ENCODE measurements around the gene KLHDC8A.

KLHDC8A gene

DNA sequence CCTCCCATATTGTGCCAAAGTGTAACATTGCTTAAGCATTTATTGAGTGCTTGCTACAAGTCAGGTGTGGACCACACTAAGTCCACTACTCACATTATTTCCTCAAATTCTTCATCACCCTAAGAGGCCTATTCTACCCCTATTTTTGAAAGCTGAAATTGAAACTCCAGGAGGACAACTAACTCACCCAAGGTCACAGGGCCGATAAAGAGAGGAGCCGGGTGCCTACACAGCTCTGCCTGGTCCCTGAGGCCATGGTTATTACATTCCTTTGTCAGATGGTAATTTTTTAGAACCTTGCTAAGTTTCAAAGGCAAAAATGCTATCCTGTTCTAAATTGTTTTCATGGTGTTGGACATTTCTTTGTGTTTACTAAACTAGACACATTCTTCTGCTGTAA, 24.2 kb upstream of the KLHDC8A start:
- no peak overlapping the region for H3K27ac ChIP-seq
- in situ Hi-C loops (cut with HindIII; ENCODE audit: low pct_ligation_motif_present, low sequenced_read_pairs), result no loop called here

DNA sequence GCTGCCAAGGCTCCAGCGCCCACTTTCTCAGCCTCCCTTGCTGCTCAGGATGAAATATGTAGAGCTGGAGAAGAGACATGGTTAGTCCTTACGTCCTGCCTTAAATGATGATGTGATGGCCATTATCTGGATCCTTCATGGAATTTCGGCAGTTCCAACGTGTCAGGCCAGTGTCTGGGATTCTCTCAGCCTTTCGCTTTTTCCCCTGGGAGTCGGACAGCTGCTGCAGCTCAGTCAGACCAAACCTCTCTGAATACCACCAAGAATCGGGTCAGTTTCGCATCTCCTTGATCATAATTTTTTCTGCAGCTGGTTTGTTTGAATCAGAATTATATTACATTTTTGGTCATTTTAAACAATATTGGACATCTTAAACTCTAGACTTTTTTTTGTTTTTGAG, 22.3 kb upstream of the KLHDC8A start:
- Histone ChIP-seq H3K4me3 (ENCODE audit: low read depth, low read length) (no peak overlapping the region), H3K27me3 (replicated peaks) (no peaks in the 10 kb centered on the region), H3K36me3 (replicated peaks) (no peaks in the 10 kb centered on the region), H3K27ac (no peak overlapping the region)
- in situ Hi-C loops (cut with HindIII; ENCODE audit: low pct_ligation_motif_present, low sequenced_read_pairs), result no loop called here
- TF ChIP-seq, protein P1, sequence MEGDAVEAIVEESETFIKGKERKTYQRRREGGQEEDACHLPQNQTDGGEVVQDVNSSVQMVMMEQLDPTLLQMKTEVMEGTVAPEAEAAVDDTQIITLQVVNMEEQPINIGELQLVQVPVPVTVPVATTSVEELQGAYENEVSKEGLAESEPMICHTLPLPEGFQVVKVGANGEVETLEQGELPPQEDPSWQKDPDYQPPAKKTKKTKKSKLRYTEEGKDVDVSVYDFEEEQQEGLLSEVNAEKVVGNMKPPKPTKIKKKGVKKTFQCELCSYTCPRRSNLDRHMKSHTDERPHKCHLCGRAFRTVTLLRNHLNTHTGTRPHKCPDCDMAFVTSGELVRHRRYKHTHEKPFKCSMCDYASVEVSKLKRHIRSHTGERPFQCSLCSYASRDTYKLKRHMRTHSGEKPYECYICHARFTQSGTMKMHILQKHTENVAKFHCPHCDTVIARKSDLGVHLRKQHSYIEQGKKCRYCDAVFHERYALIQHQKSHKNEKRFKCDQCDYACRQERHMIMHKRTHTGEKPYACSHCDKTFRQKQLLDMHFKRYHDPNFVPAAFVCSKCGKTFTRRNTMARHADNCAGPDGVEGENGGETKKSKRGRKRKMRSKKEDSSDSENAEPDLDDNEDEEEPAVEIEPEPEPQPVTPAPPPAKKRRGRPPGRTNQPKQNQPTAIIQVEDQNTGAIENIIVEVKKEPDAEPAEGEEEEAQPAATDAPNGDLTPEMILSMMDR (IDR thresholded peaks at IDR 0.05; ENCODE audit: low read depth, low read length, missing control alignments), result no peak
- no peak for DNase-seq

More for the DNA sequence above, 24.2 kb upstream of the KLHDC8A start:
- no peaks in the 10 kb centered on the region for H3K27me3 ChIP-seq (replicated peaks)
- no peak overlapping the region for H3K4me3 ChIP-seq (ENCODE audit: low read depth, low read length)
- DNase-seq, result no peak
- H3K36me3 ChIP-seq (replicated peaks), result no peaks in the 10 kb centered on the region
- TF ChIP-seq, protein P1 (IDR thresholded peaks at IDR 0.05; ENCODE audit: low read depth, low read length, missing control alignments), result no peak

DNA sequence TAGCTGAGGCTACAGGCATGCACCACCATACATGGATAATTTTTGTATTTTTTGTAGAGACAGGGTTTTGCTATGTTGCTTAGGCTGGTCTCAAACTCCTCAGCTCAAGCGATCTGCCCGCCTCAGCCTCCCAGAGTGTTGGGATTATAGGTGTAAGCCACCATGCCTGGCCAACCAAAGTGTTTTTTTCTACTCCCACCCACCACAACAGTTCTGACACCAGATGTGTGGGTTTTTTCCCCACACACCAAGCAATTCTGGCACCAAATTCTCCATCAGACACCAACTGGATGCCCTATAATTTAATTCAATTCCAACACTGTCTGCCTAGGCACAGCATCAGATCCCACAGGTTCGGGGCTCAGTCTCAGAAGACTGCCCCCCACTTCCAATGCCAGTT, 20.6 kb upstream of the KLHDC8A start:
- Histone ChIP-seq H3K27me3 (replicated peaks) (no peaks in the 10 kb centered on the region), H3K27ac (no peak overlapping the region), H3K4me3 (ENCODE audit: low read depth, low read length) (no peak overlapping the region), H3K36me3 (replicated peaks) (no peaks in the 10 kb centered on the region)
- DNase-seq, result no peak
- TF ChIP-seq, protein P1 (IDR thresholded peaks at IDR 0.05; ENCODE audit: low read depth, low read length, missing control alignments), result no peak
- in situ Hi-C loops (cut with HindIII; ENCODE audit: low pct_ligation_motif_present, low sequenced_read_pairs), result no loop called here

DNA sequence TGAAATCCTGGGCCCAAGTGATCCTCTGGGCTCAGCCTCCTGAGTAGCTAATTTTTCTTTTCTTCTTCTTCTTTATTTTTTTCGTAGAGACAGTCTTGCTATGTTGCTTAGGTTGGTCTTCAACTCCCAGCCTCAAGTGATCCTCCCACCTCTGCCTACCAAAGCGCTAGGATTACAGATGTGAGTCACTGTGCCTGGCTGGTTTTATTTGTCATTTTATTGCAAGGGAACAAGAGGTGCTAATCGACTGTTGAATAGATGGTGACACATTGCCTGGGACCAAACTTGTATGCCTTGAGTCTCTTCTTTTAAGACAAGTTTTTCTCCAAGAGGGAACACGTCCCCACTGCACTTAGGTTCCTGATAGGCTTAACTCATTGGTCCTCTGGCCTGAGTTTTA, 20.0 kb upstream of the KLHDC8A start:
- TF ChIP-seq, protein P1 (IDR thresholded peaks at IDR 0.05; ENCODE audit: low read depth, low read length, missing control alignments), result no peak
- H3K4me3 ChIP-seq (ENCODE audit: low read depth, low read length), result no peak overlapping the region
- H3K27me3 ChIP-seq (replicated peaks), result no peaks in the 10 kb centered on the region
- H3K36me3 ChIP-seq (replicated peaks), result no peaks in the 10 kb centered on the region
- DNase-seq, result no peak
- in situ Hi-C loops (cut with HindIII; ENCODE audit: low pct_ligation_motif_present, low sequenced_read_pairs), result no loop called here
- H3K27ac ChIP-seq, result no peak overlapping the region

DNA sequence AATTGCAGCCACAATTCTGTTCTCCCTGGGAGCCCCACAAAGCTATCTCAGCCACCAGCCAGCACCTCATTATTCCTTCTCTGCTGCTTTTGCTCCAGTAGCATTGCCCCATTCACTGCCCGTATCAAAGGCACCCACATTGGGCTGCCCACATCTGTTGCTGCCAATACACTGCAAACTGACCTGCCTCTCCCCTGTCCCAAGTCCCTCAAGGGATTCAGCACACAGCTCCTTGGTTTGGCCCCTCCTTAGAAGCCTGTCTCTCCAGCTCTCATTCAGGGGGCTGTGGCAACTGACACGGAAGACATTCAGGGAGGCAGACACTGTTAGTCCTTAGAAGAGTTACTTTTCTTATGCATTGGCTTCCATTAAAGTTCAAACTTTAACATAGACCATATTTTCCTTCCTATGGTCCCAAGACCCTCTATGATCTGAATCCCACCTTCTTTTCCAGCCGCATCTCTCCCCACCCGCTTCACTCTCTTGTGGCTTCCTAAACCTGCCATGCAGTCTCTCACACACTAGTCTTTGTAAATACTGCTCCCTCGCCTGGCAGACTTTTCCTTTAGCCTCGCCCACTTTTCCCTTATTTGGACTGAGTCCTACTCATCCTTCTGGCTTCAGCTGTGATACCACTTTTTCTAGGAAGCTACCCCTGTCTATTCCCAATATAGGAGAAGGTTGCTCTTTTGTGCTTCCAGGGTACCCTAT, 19.3 kb upstream of the KLHDC8A start:
- H3K36me3 ChIP-seq (replicated peaks), result no peaks in the 10 kb centered on the region
- H3K27ac ChIP-seq, result no peak overlapping the region
- no peaks in the 10 kb centered on the region for H3K27me3 ChIP-seq (replicated peaks)
- in situ Hi-C loops (cut with HindIII; ENCODE audit: low pct_ligation_motif_present, low sequenced_read_pairs), result no loop called here
- peak; percentile 64 for DNase-seq
- TF ChIP-seq, protein P1 (IDR thresholded peaks at IDR 0.05; ENCODE audit: low read depth, low read length, missing control alignments), result peak; percentile 16
- no peak overlapping the region for H3K4me3 ChIP-seq (ENCODE audit: low read depth, low read length)
